ENCODE data around the gene EMP3.

Gene EMP3

DNA sequence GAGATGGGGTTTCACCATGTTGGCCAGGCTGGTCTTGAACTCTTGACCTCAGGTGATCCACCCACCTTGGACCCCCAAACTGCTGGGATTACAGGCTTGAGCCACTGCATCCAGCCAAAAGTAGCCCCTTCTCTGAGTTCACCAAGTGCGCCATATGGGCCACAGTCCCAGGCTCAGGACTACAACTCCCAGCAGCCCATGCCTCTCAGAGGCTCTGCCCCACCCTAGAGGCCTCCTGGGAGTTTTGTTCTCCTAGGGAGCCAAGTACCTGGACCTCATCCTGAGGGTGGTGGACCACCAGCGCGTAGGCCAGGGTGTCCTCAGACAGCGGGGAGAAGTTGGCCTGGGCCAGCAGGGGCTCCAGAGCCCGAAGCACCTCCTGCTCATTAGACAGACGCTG, 19.5 kb downstream of the EMP3 start:
- H2BK120ac ChIP-seq (ENCODE audit: low read depth, low read length): no peak overlapping the region
- no peak overlapping the region for H3K56ac ChIP-seq (ENCODE audit: low read length)
- no peaks in the 10 kb centered on the region for H3K4me1 ChIP-seq (ENCODE audit: control insufficient read depth, low read depth, low read length)
- H3K18ac ChIP-seq (ENCODE audit: low read length): no peak overlapping the region
- H4K8ac ChIP-seq (ENCODE audit: low read depth, low read length): no peak overlapping the region
- H4K5ac ChIP-seq (ENCODE audit: low read length): no peak overlapping the region
- no peak overlapping the region for H2BK15ac ChIP-seq (replicated peaks; ENCODE audit: low read depth)
- WGBS (ENCODE audit: extremely low coverage, insufficient coverage, low lambda C conversion rate): no CpG with 5 or more reads among the region's 6 CpGs
- no peak overlapping the region for H3K4me2 ChIP-seq (ENCODE audit: low read length)
- no peak overlapping the region for H2BK5ac ChIP-seq (ENCODE audit: low read length)
- no peak overlapping the region for H3K4me3 ChIP-seq (ENCODE audit: low read length)
- no peaks in the 10 kb centered on the region for H3K27me3 ChIP-seq (ENCODE audit: insufficient read depth, low read length, poor library complexity)
- no peak overlapping the region for H3K23ac ChIP-seq (ENCODE audit: low read length)
- no peaks in the 10 kb centered on the region for H3K79me1 ChIP-seq (ENCODE audit: low read length)
- H3K4ac ChIP-seq (ENCODE audit: low read depth, low read length): no peak overlapping the region
- no peaks in the 10 kb centered on the region for H3K79me2 ChIP-seq (ENCODE audit: control insufficient read depth, insufficient read depth, low read length)
- H3K27ac ChIP-seq (ENCODE audit: low read depth, low read length): no peak overlapping the region
- no peak overlapping the region for H2AK5ac ChIP-seq (ENCODE audit: low read length)
- H3K9ac ChIP-seq (ENCODE audit: low read length): no peak overlapping the region
- no peaks in the 10 kb centered on the region for H3K36me3 ChIP-seq (ENCODE audit: control insufficient read depth, insufficient read depth, low read length)
- DNase-seq: no peak

DNA sequence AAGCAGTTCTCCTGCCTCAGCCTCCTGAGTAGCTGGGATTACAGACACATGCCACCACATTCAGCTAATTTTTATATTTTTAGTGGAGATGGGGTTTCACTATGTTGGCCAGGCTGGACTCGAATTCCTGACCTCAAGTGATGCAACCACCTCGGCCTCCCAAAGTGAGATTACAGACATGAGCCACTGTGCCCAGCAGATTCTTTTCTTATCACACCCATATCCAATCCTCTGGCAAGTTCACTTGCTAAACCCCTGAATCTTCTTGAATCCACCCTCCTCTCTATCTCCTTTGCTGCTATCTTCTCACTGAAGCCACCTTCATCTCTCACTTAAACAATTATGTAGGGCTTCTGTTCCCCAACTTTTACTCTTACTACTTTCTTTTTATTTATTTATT, 20.8 kb downstream of the EMP3 start:
- Histone ChIP-seq H3K79me2 (ENCODE audit: control insufficient read depth, insufficient read depth, low read length) (no peaks in the 10 kb centered on the region), H2AK5ac (ENCODE audit: low read length) (no peak overlapping the region), H2BK5ac (ENCODE audit: low read length) (no peak overlapping the region), H4K8ac (ENCODE audit: low read depth, low read length) (no peak overlapping the region), H3K79me1 (ENCODE audit: low read length) (no peaks in the 10 kb centered on the region), H3K4ac (ENCODE audit: low read depth, low read length) (no peak overlapping the region), H2BK120ac (ENCODE audit: low read depth, low read length) (no peak overlapping the region), H3K27me3 (ENCODE audit: insufficient read depth, low read length, poor library complexity) (no peaks in the 10 kb centered on the region), H3K27ac (ENCODE audit: low read depth, low read length) (no peak overlapping the region), H3K56ac (ENCODE audit: low read length) (no peak overlapping the region), H4K5ac (ENCODE audit: low read length) (no peak overlapping the region), H3K4me3 (ENCODE audit: low read length) (no peak overlapping the region), H3K36me3 (ENCODE audit: control insufficient read depth, insufficient read depth, low read length) (no peaks in the 10 kb centered on the region), H3K4me1 (ENCODE audit: control insufficient read depth, low read depth, low read length) (no peaks in the 10 kb centered on the region), H3K9ac (ENCODE audit: low read length) (no peak overlapping the region), H3K23ac (ENCODE audit: low read length) (no peak overlapping the region), H3K18ac (ENCODE audit: low read length) (no peak overlapping the region), H2BK15ac (replicated peaks; ENCODE audit: low read depth) (no peak overlapping the region), H3K4me2 (ENCODE audit: low read length) (no peak overlapping the region)
- DNase-seq: no peak
- WGBS (ENCODE audit: extremely low coverage, insufficient coverage, low lambda C conversion rate): no CpG with 5 or more reads among the region's 2 CpGs

DNA sequence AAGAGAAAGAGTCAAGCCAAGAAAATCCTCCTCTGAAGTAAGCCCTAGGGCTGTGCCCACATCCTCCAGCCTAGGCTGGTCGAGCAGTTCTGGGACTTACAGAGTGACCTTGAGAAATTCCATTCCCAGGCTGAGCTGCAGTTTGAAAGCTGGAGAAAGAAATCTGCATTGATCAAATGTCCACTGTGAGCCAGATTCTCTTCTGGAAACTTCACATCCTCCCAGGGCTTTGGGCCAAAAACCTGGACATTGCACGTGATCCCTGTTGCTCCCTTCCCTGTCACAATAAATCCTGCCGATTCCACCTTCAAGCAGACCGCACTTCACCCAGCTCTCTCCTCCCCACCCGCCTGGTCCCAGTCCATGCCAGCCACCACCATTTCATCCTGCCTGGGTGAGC, 22.7 kb downstream of the EMP3 start:
- no peak overlapping the region for H3K4ac ChIP-seq (ENCODE audit: low read depth, low read length)
- no peak overlapping the region for H2BK5ac ChIP-seq (ENCODE audit: low read length)
- no peaks in the 10 kb centered on the region for H3K36me3 ChIP-seq (ENCODE audit: control insufficient read depth, insufficient read depth, low read length)
- no peak overlapping the region for H2AK5ac ChIP-seq (ENCODE audit: low read length)
- no peaks in the 10 kb centered on the region for H3K27me3 ChIP-seq (ENCODE audit: insufficient read depth, low read length, poor library complexity)
- H3K79me1 ChIP-seq (ENCODE audit: low read length): no peaks in the 10 kb centered on the region
- H4K5ac ChIP-seq (ENCODE audit: low read length): no peak overlapping the region
- no peak overlapping the region for H4K8ac ChIP-seq (ENCODE audit: low read depth, low read length)
- no peak overlapping the region for H2BK120ac ChIP-seq (ENCODE audit: low read depth, low read length)
- no peak overlapping the region for H3K4me3 ChIP-seq (ENCODE audit: low read length)
- WGBS (ENCODE audit: extremely low coverage, insufficient coverage, low lambda C conversion rate): no CpG with 5 or more reads among the region's 5 CpGs
- H2BK15ac ChIP-seq (replicated peaks; ENCODE audit: low read depth): no peak overlapping the region
- H3K18ac ChIP-seq (ENCODE audit: low read length): no peak overlapping the region
- H3K9ac ChIP-seq (ENCODE audit: low read length): no peak overlapping the region
- no peaks in the 10 kb centered on the region for H3K4me1 ChIP-seq (ENCODE audit: control insufficient read depth, low read depth, low read length)
- H3K56ac ChIP-seq (ENCODE audit: low read length): no peak overlapping the region
- H3K27ac ChIP-seq (ENCODE audit: low read depth, low read length): no peak overlapping the region
- no peak overlapping the region for H3K23ac ChIP-seq (ENCODE audit: low read length)
- no peak for DNase-seq
- H3K79me2 ChIP-seq (ENCODE audit: control insufficient read depth, insufficient read depth, low read length): no peaks in the 10 kb centered on the region
- no peak overlapping the region for H3K4me2 ChIP-seq (ENCODE audit: low read length)

DNA sequence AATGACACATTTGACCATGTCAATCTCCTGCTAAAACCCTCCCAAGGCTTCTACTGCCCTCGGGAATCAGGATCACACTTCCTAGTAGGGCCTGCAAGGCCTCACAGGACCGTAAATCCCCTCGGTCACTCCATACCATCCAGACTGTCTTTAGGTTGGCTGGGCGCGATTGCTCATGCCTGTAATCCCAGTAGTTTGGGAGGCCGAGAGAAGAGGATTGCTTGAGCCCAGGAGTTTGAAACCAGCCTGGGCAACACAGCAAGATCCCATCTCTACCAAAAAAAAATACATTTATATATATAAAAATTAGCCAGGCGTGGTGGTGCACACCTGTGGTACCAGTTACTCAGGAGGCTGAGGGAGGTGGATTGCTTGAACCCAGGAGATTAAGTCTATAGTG, 23.4 kb downstream of the EMP3 start:
- no peaks in the 10 kb centered on the region for H3K27me3 ChIP-seq (ENCODE audit: insufficient read depth, low read length, poor library complexity)
- no peaks in the 10 kb centered on the region for H3K79me1 ChIP-seq (ENCODE audit: low read length)
- H3K4me1 ChIP-seq (ENCODE audit: control insufficient read depth, low read depth, low read length): no peaks in the 10 kb centered on the region
- no CpG with 5 or more reads among the region's 7 CpGs for WGBS (ENCODE audit: extremely low coverage, insufficient coverage, low lambda C conversion rate)
- no peak overlapping the region for H2BK5ac ChIP-seq (ENCODE audit: low read length)
- no peak overlapping the region for H3K27ac ChIP-seq (ENCODE audit: low read depth, low read length)
- no peak overlapping the region for H2BK15ac ChIP-seq (replicated peaks; ENCODE audit: low read depth)
- H3K4ac ChIP-seq (ENCODE audit: low read depth, low read length): no peak overlapping the region
- H3K4me3 ChIP-seq (ENCODE audit: low read length): no peak overlapping the region
- H3K79me2 ChIP-seq (ENCODE audit: control insufficient read depth, insufficient read depth, low read length): no peaks in the 10 kb centered on the region
- no peak overlapping the region for H2BK120ac ChIP-seq (ENCODE audit: low read depth, low read length)
- H4K5ac ChIP-seq (ENCODE audit: low read length): no peak overlapping the region
- H3K9ac ChIP-seq (ENCODE audit: low read length): no peak overlapping the region
- H3K4me2 ChIP-seq (ENCODE audit: low read length): no peak overlapping the region
- H3K18ac ChIP-seq (ENCODE audit: low read length): no peak overlapping the region
- no peak overlapping the region for H3K56ac ChIP-seq (ENCODE audit: low read length)
- H3K23ac ChIP-seq (ENCODE audit: low read length): no peak overlapping the region
- DNase-seq: no peak
- no peak overlapping the region for H2AK5ac ChIP-seq (ENCODE audit: low read length)
- H4K8ac ChIP-seq (ENCODE audit: low read depth, low read length): no peak overlapping the region
- no peaks in the 10 kb centered on the region for H3K36me3 ChIP-seq (ENCODE audit: control insufficient read depth, insufficient read depth, low read length)

DNA sequence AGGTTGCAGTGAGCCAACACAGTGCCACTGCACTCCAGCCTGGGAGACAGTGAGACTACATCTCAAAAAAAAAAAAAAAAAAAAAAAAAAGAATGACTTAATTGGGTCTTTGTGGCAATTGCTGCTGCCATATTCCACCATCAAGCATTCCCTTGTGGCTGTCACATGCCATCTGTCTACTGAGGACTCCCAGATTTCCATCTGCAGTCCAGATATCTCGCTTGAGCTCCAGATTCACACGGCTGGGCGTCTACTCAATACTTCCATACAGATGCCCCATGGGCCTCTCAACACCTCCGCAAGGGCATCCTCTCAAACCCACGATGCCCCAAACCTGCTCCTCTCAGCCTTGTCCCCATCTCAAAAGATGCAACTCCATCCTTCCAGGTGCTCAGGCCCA, 25.5 kb downstream of the EMP3 start:
- Histone ChIP-seq H2BK5ac (ENCODE audit: low read length) (no peak overlapping the region), H3K4me3 (ENCODE audit: low read length) (no peak overlapping the region), H4K8ac (ENCODE audit: low read depth, low read length) (no peak overlapping the region), H3K79me2 (ENCODE audit: control insufficient read depth, insufficient read depth, low read length) (no peaks in the 10 kb centered on the region), H3K79me1 (ENCODE audit: low read length) (no peaks in the 10 kb centered on the region), H3K4me1 (ENCODE audit: control insufficient read depth, low read depth, low read length) (no peaks in the 10 kb centered on the region), H3K18ac (ENCODE audit: low read length) (no peak overlapping the region), H3K9ac (ENCODE audit: low read length) (no peak overlapping the region), H2BK15ac (replicated peaks; ENCODE audit: low read depth) (no peak overlapping the region), H3K27me3 (ENCODE audit: insufficient read depth, low read length, poor library complexity) (no peaks in the 10 kb centered on the region), H2AK5ac (ENCODE audit: low read length) (no peak overlapping the region), H3K23ac (ENCODE audit: low read length) (no peak overlapping the region), H4K5ac (ENCODE audit: low read length) (no peak overlapping the region), H3K4me2 (ENCODE audit: low read length) (no peak overlapping the region), H3K4ac (ENCODE audit: low read depth, low read length) (no peak overlapping the region), H2BK120ac (ENCODE audit: low read depth, low read length) (no peak overlapping the region), H3K27ac (ENCODE audit: low read depth, low read length) (no peak overlapping the region), H3K56ac (ENCODE audit: low read length) (no peak overlapping the region), H3K36me3 (ENCODE audit: control insufficient read depth, insufficient read depth, low read length) (no peaks in the 10 kb centered on the region)
- DNase-seq: no peak
- WGBS (ENCODE audit: extremely low coverage, insufficient coverage, low lambda C conversion rate): no CpG with 5 or more reads among the region's 5 CpGs

DNA sequence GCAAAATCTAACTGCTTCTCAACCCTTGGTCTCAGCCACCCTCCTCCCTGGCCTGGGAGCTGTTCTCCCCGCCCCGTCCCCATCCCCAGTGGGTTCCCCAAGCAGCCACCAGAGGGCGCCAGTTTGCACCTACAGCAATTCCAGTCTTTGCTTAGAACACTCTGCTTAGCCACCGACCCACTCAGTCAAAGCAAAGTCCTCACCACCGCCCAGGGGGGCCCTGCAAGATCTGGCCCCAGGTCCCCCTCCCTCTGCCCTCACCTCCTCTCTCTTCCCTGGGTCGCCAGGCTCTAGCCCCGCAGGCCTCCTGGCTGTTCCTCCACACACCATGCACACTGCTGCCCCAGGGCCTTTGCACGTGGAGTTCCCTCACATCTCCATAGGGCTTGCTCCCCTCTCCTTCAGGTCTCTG, 26.0 kb downstream of the EMP3 start:
- no peak overlapping the region for H2AK5ac ChIP-seq (ENCODE audit: low read length)
- WGBS (ENCODE audit: extremely low coverage, insufficient coverage, low lambda C conversion rate): no CpG with 5 or more reads among the region's 8 CpGs
- H3K23ac ChIP-seq (ENCODE audit: low read length): no peak overlapping the region
- no peaks in the 10 kb centered on the region for H3K79me2 ChIP-seq (ENCODE audit: control insufficient read depth, insufficient read depth, low read length)
- no peak overlapping the region for H3K4me2 ChIP-seq (ENCODE audit: low read length)
- H3K4ac ChIP-seq (ENCODE audit: low read depth, low read length): no peak overlapping the region
- no peaks in the 10 kb centered on the region for H3K27me3 ChIP-seq (ENCODE audit: insufficient read depth, low read length, poor library complexity)
- H3K4me3 ChIP-seq (ENCODE audit: low read length): no peak overlapping the region
- H3K56ac ChIP-seq (ENCODE audit: low read length): no peak overlapping the region
- no peak overlapping the region for H2BK120ac ChIP-seq (ENCODE audit: low read depth, low read length)
- no peak overlapping the region for H2BK5ac ChIP-seq (ENCODE audit: low read length)
- H4K8ac ChIP-seq (ENCODE audit: low read depth, low read length): no peak overlapping the region
- H3K18ac ChIP-seq (ENCODE audit: low read length): no peak overlapping the region
- no peak overlapping the region for H4K5ac ChIP-seq (ENCODE audit: low read length)
- no peaks in the 10 kb centered on the region for H3K4me1 ChIP-seq (ENCODE audit: control insufficient read depth, low read depth, low read length)
- H2BK15ac ChIP-seq (replicated peaks; ENCODE audit: low read depth): no peak overlapping the region
- peak; percentile 80 for DNase-seq
- no peak overlapping the region for H3K27ac ChIP-seq (ENCODE audit: low read depth, low read length)
- H3K36me3 ChIP-seq (ENCODE audit: control insufficient read depth, insufficient read depth, low read length): no peaks in the 10 kb centered on the region
- no peaks in the 10 kb centered on the region for H3K79me1 ChIP-seq (ENCODE audit: low read length)
- no peak overlapping the region for H3K9ac ChIP-seq (ENCODE audit: low read length)
